SK-N-SH treated with all-trans-retinoic acid at 6 μM for 48 hours (cell line): Measurements from ENCODE around the gene ENPP3.

Experiments used
- BACH2 ChIP-seq: fragments of 250-450 bp; sonication (Bioruptor Pico); IDR thresholded peaks from 2 replicates; pipeline ENCODE4 v1.9.0; 2021; ENCODE audit warnings: mild to moderate bottlenecking, borderline replicate concordance
- GLIS3 ChIP-seq: fragments of 250-450 bp; sonication (Bioruptor Pico); IDR thresholded peaks from 2 replicates; pipeline ENCODE4 v1.5.0; 2020; ENCODE audit warnings: mild to moderate bottlenecking, moderate library complexity
- RARB ChIP-seq: fragments of 250-450 bp; sonication (Bioruptor Pico); IDR thresholded peaks from 2 replicates; pipeline ENCODE4 v1.8.0; 2021; ENCODE audit warnings: mild to moderate bottlenecking, moderate library complexity
- ZFP30 ChIP-seq: fragments of 450-650 bp; formaldehyde crosslinking; IDR thresholded peaks from 2 replicates; pipeline ENCODE4 v1.5.0; 2022; ENCODE audit warnings: mild to moderate bottlenecking, moderate library complexity
- TF ChIP-seq, protein P1 (sequence below): fragments of 250-450 bp; sonication (Bioruptor Pico); IDR thresholded peaks from 2 replicates; pipeline ENCODE4 v1.5.1; 2020; ENCODE audit warnings: low read depth, mild to moderate bottlenecking, moderate library complexity
- TF ChIP-seq, protein P2 (sequence below): fragments of 250-450 bp; sonication (Bioruptor Pico); IDR thresholded peaks from 2 replicates; pipeline ENCODE4 v1.8.0; 2020; ENCODE audit warnings: mild to moderate bottlenecking, moderate library complexity, borderline replicate concordance

DNA sequence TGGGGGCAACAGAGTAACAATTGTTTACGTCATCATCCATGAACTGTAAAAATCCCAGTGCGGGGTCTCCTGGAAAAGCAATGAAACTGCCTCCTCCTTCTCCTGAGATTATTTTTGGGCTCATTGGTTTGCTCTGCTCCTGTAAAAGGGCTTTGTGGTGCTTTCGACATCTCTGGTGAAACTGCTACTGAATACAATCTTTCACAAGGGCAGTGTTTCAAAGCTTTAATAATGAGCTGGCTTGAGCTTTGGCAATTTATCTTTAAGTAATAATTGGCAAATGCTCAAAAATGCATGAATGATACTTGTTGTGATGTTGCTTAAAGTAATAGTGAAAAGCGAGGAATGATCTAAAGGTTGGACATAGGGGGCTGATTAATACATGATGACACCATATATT is 127.2 kb downstream of the ENPP3 start:
- TF ChIP-seq, protein P1, sequence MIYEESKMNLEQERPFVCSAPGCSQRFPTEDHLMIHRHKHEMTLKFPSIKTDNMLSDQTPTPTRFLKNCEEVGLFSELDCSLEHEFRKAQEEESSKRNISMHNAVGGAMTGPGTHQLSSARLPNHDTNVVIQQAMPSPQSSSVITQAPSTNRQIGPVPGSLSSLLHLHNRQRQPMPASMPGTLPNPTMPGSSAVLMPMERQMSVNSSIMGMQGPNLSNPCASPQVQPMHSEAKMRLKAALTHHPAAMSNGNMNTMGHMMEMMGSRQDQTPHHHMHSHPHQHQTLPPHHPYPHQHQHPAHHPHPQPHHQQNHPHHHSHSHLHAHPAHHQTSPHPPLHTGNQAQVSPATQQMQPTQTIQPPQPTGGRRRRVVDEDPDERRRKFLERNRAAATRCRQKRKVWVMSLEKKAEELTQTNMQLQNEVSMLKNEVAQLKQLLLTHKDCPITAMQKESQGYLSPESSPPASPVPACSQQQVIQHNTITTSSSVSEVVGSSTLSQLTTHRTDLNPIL (CRISPR knock-in tag) = no peak
- TF ChIP-seq GLIS3 (CRISPR knock-in tag) (no peak), RARB (CRISPR knock-in tag) (no peak), ZFP30 (CRISPR knock-in tag) (no peak), BACH2 (CRISPR knock-in tag) (no peak)
- TF ChIP-seq, protein P2, sequence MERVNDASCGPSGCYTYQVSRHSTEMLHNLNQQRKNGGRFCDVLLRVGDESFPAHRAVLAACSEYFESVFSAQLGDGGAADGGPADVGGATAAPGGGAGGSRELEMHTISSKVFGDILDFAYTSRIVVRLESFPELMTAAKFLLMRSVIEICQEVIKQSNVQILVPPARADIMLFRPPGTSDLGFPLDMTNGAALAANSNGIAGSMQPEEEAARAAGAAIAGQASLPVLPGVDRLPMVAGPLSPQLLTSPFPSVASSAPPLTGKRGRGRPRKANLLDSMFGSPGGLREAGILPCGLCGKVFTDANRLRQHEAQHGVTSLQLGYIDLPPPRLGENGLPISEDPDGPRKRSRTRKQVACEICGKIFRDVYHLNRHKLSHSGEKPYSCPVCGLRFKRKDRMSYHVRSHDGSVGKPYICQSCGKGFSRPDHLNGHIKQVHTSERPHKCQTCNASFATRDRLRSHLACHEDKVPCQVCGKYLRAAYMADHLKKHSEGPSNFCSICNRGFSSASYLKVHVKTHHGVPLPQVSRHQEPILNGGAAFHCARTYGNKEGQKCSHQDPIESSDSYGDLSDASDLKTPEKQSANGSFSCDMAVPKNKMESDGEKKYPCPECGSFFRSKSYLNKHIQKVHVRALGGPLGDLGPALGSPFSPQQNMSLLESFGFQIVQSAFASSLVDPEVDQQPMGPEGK = no peak
